Neural progenitor cell (in vitro differentiated cells): ENCODE data around the gene UBE2C. TPM values are rescaled to one million over a fixed set of nuclear protein-coding genes. Genes with fewer than 3 reads are reported as not detected.
"Not testable (repeated sequence)": the region's sequence is repeated elsewhere in the genome, so short reads cannot be mapped to it uniquely, and the experiment has no call there.

ENCODE experiments used
- DNase-seq: peaks from one replicate; pipeline ENCODE4 v3.0.0-alpha.2; 2016; ENCODE audit warnings: low spot score
- H2AFZ ChIP-seq: fragments of 200-600 bp; sonication (generic); replicated peaks from 2 replicates; pipeline ENCODE4 v1.6.1; 2016; ENCODE audit warnings: antibody characterized with exemption
- H3F3A ChIP-seq: fragments of 200-600 bp; sonication (generic); 2 replicates; pipeline ENCODE4 v1.6.1; 2016; ENCODE audit warnings: antibody characterized with exemption, low read depth
- H3K27ac ChIP-seq: fragments of 200-600 bp; sonication (generic); 2 replicates; pipeline ENCODE4 v1.5.1; 2016; ENCODE audit warnings: mild to moderate bottlenecking
- H3K27me3 ChIP-seq: fragments of 200-600 bp; sonication (generic); 2 replicates; pipeline ENCODE4 v1.6.1; 2016; ENCODE audit warnings: mild to moderate bottlenecking, moderate library complexity
- H3K36me3 ChIP-seq: fragments of 200-600 bp; sonication (generic); 2 replicates; pipeline ENCODE4 v1.5.1; 2016
- H3K4me1 ChIP-seq: fragments of 200-600 bp; sonication (generic); 2 replicates; pipeline ENCODE4 v1.6.1; 2016; ENCODE audit warnings: mixed run types
- H3K4me2 ChIP-seq: fragments of 200-600 bp; sonication (generic); 2 replicates; pipeline ENCODE4 v1.6.1; 2016
- H3K4me3 ChIP-seq: fragments of 200-600 bp; sonication (generic); 2 replicates; pipeline ENCODE4 v1.5.1; 2016
- H3K79me2 ChIP-seq: fragments of 200-600 bp; sonication (generic); 2 replicates; pipeline ENCODE4 v1.6.1; 2016; ENCODE audit warnings: low read depth
- H3K9ac ChIP-seq: fragments of 200-600 bp; sonication (generic); 2 replicates; pipeline ENCODE4 v1.6.1; 2016
- H3K9me3 ChIP-seq: fragments of 200-600 bp; sonication (generic); 2 replicates; pipeline ENCODE4 v1.5.1; 2016; ENCODE audit warnings: low read depth
- H4K20me1 ChIP-seq: fragments of 200-600 bp; sonication (generic); 2 replicates; pipeline ENCODE4 v1.6.1; 2016; ENCODE audit warnings: low read depth
- H3K27ac Mint-ChIP-seq: 3 replicates; pipeline ENCODE4 v1.8.0; 2021; ENCODE audit warnings: mixed read lengths
- H3K27me3 Mint-ChIP-seq: 2 replicates; pipeline ENCODE4 v1.8.0; 2022; ENCODE audit warnings: low read depth, mild to moderate bottlenecking, inconsistent platforms, moderate library complexity, mixed read lengths; ENCODE audit not compliant: insufficient read depth
- H3K36me3 Mint-ChIP-seq: 3 replicates; pipeline ENCODE4 v1.8.0; 2021; ENCODE audit warnings: mixed read lengths
- H3K4me1 Mint-ChIP-seq: 3 replicates; pipeline ENCODE4 v1.8.0; 2021; ENCODE audit warnings: mixed read lengths
- H3K4me3 Mint-ChIP-seq: 3 replicates; pipeline ENCODE4 v1.8.0; 2021; ENCODE audit warnings: mild to moderate bottlenecking, moderate library complexity, mixed read lengths
- H3K9me3 Mint-ChIP-seq: 3 replicates; pipeline ENCODE4 v1.8.0; 2020; ENCODE audit warnings: mixed read lengths
- EZH2 ChIP-seq: fragments of 200-600 bp; sonication (generic); IDR thresholded peaks from 2 replicates; pipeline ENCODE4 v1.6.1; 2017; ENCODE audit warnings: antibody characterized with exemption, mild to moderate bottlenecking, moderate library complexity
- EZH2phosphoT487 ChIP-seq: fragments of 200-600 bp; sonication (generic); IDR thresholded peaks from 2 replicates; pipeline ENCODE4 v1.6.1; 2017; ENCODE audit warnings: antibody characterized with exemption
- total RNA-seq: library from RNA; depleted of rRNA; stranded (reverse); fragments of >200 nt; gene quantifications from 2 replicates; pipeline ENCODE4 v1.2.3, GENCODE V29; 2015; ENCODE audit warnings: low replicate concordance
- TF ChIP-seq, protein P1 (sequence below): fragments of 200-600 bp; sonication (generic); IDR thresholded peaks from 2 replicates; pipeline ENCODE4 v1.5.1; 2017; ENCODE audit warnings: antibody characterized with exemption, mild to moderate bottlenecking

UBE2C gene
- total RNA-seq, 1 donor from 2014 or later, result 325 TPM

- H3F3A ChIP-seq, result peaks cover 13% of the 10 kb centered on the region
- H2AFZ ChIP-seq, result no peak overlapping the region
- H3K9ac ChIP-seq, result no peak overlapping the region
- H3K36me3 ChIP-seq, result no peaks in the 10 kb centered on the region
- H3K27me3 ChIP-seq, result peaks cover 11% of the 10 kb centered on the region
- H3K9me3 ChIP-seq, result no peaks in the 10 kb centered on the region
- Mint-ChIP-seq H3K27me3 (peaks cover 10% of the 10 kb centered on the region), H3K36me3 (no peaks in the 10 kb centered on the region), H3K9me3 (no peaks in the 10 kb centered on the region), H3K4me1 (peaks cover 31% of the 10 kb centered on the region), H3K27ac (peak overlapping the region; percentile 28), H3K4me3 (no peak overlapping the region)
- no peak overlapping the region for H3K4me3 ChIP-seq
- TF ChIP-seq EZH2 (no peak), EZH2phosphoT487 (no peak)
- TF ChIP-seq, protein P1, sequence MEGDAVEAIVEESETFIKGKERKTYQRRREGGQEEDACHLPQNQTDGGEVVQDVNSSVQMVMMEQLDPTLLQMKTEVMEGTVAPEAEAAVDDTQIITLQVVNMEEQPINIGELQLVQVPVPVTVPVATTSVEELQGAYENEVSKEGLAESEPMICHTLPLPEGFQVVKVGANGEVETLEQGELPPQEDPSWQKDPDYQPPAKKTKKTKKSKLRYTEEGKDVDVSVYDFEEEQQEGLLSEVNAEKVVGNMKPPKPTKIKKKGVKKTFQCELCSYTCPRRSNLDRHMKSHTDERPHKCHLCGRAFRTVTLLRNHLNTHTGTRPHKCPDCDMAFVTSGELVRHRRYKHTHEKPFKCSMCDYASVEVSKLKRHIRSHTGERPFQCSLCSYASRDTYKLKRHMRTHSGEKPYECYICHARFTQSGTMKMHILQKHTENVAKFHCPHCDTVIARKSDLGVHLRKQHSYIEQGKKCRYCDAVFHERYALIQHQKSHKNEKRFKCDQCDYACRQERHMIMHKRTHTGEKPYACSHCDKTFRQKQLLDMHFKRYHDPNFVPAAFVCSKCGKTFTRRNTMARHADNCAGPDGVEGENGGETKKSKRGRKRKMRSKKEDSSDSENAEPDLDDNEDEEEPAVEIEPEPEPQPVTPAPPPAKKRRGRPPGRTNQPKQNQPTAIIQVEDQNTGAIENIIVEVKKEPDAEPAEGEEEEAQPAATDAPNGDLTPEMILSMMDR, result no peak
- H4K20me1 ChIP-seq, result no peaks in the 10 kb centered on the region
- H3K79me2 ChIP-seq, result no peaks in the 10 kb centered on the region
- peaks cover 8% of the 10 kb centered on the region for H3K4me1 ChIP-seq
- peak; percentile 29 for DNase-seq
- no peak overlapping the region for H3K27ac ChIP-seq
- no peak overlapping the region for H3K4me2 ChIP-seq
Measured at GRCh38 chr20:45828589-45828988, 16.1 kb downstream of the UBE2C start.

DNA sequence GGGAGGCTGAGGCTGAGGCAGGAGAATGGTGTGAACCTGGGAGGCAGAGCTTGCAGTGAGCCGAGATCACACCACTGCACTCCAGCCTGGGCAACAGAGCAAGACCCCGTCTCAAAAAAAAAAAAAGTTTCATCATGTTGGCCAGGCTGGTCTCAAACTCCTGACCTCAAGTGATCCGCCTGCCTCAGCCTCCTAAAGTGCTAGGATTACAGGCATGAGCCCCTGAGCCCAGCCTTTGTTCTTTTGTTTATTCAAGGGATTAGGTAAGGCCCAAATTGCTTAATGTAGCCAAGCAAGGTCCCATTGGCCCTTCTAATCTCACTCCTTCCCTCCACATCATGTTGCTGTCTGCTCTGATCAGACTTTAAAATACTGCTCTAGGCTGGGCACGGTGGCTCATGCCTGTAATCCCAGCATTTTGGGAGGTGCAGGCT, 17.2 kb downstream of the UBE2C start:
- not testable (repeated sequence) for H3K27ac Mint-ChIP-seq, H3K4me2 ChIP-seq, H4K20me1 ChIP-seq, H3K4me3 Mint-ChIP-seq, H3K9me3 ChIP-seq, H3K27me3 Mint-ChIP-seq, H3K79me2 ChIP-seq, H3K9ac ChIP-seq, H3K36me3 Mint-ChIP-seq, H3K36me3 ChIP-seq, H3K27me3 ChIP-seq, H2AFZ ChIP-seq, H3K27ac ChIP-seq, H3K9me3 Mint-ChIP-seq, H3K4me3 ChIP-seq
- peaks cover 23% of the 10 kb centered on the region for H3F3A ChIP-seq
- DNase-seq, result peak; percentile 43
- H3K4me1 ChIP-seq, result peaks cover 12% of the 10 kb centered on the region
- H3K4me1 Mint-ChIP-seq, result peaks cover 29% of the 10 kb centered on the region

DNA sequence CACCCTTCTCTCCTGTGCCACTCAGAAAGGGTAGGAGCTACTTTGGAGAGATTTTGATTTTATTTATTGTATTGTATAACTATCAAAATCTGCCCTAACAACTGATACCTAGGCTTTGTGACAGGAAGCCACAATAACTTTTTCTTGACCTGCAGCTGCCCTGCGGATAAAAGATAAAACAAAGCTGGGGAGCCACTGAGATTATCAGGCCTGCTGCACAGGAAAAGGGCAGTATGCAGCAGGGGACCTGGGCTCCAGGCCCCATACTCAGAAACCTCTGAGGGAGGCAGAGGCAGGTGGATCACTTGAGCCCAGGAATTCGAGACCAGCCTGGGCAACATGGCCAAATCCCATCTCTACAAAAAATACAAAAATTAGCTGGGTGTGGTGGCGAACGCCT, 20.2 kb downstream of the UBE2C start:
- H3K27ac ChIP-seq, result no peak overlapping the region
- H3K4me2 ChIP-seq, result no peak overlapping the region
- H3K9ac ChIP-seq, result no peak overlapping the region
- H3K36me3 ChIP-seq, result no peaks in the 10 kb centered on the region
- no peaks in the 10 kb centered on the region for H4K20me1 ChIP-seq
- Mint-ChIP-seq H3K36me3 (no peaks in the 10 kb centered on the region), H3K4me1 (peaks cover 29% of the 10 kb centered on the region), H3K27ac (no peak overlapping the region), H3K4me3 (peak overlapping the region; percentile 82), H3K27me3 (peaks cover 4% of the 10 kb centered on the region), H3K9me3 (no peaks in the 10 kb centered on the region)
- H3K4me3 ChIP-seq, result no peak overlapping the region
- no peaks in the 10 kb centered on the region for H3K27me3 ChIP-seq
- peaks cover 18% of the 10 kb centered on the region for H3K4me1 ChIP-seq
- no peak for DNase-seq
- H3F3A ChIP-seq, result peaks cover 31% of the 10 kb centered on the region
- H2AFZ ChIP-seq, result no peak overlapping the region
- no peaks in the 10 kb centered on the region for H3K9me3 ChIP-seq
- TF ChIP-seq, protein P1, result no peak
- TF ChIP-seq EZH2 (no peak), EZH2phosphoT487 (no peak)
- H3K79me2 ChIP-seq, result peaks cover 10% of the 10 kb centered on the region

GRCh38 chr20:45833030-45833882, 20.8 kb downstream of the UBE2C start, which contains the start of gene SNX21:
Gene SNX21, plus strand, starts transcription at chr20:45833799. Its CDS starts 121 bp downstream, at chr20:45833920.
- H3K9me3 Mint-ChIP-seq, result no peaks in the 10 kb centered on the region

More at GRCh38 chr20:45833030-45833882, 20.8 kb downstream of the UBE2C start, which contains the start of gene SNX21:
- Histone ChIP-seq H3K4me3 (peak within 1 kb of the TSS; percentile 68), H3K27me3 (no peaks in the 10 kb centered on the region), H3K27ac (peak within 1 kb of the TSS; percentile 4), H3K4me2 (peak within 1 kb of the TSS; percentile 79), H4K20me1 (peaks cover 3% of the 10 kb centered on the region), H3F3A (peaks cover 31% of the 10 kb centered on the region), H3K4me1 (peaks cover 18% of the 10 kb centered on the region), H3K36me3 (no peaks in the 10 kb centered on the region), H3K79me2 (peaks cover 10% of the 10 kb centered on the region), H3K9me3 (no peaks in the 10 kb centered on the region), H3K9ac (no peak within 1 kb of the TSS), H2AFZ (peak within 1 kb of the TSS; percentile 85)
- Mint-ChIP-seq H3K27ac (peak within 1 kb of the TSS; percentile 9), H3K36me3 (no peaks in the 10 kb centered on the region), H3K4me3 (peak within 1 kb of the TSS; percentile 82), H3K4me1 (peaks cover 27% of the 10 kb centered on the region), H3K27me3 (peaks cover 4% of the 10 kb centered on the region)
- TF ChIP-seq EZH2phosphoT487 (no peak), EZH2 (peak; percentile 28)
- TF ChIP-seq, protein P1, result no peak
- DNase-seq, result peak; percentile 90
